ELR (cell line): ENCODE data around the gene UBE2K.
"Not testable (repeated sequence)": the region's sequence is repeated elsewhere in the genome, so short reads cannot be mapped to it uniquely, and the experiment has no call there.

Experiments
- DNase-seq: peaks from one replicate; pipeline ENCODE4 v3.0.0-alpha.2; 2015; ENCODE audit warnings: low read depth

Gene UBE2K

GRCh38 chr4:39730072-39730471, 32.1 kb downstream of the UBE2K start:
- DNase-seq, result peak; percentile 25

- no peak for DNase-seq
Observed at GRCh38 chr4:39731908-39732307, 34.0 kb downstream of the UBE2K start.

- DNase-seq, result peak; percentile 87
Observed at GRCh38 chr4:39732728-39733127, 34.8 kb downstream of the UBE2K start.

- DNase-seq, result not testable (repeated sequence)
Observed at GRCh38 chr4:39739591-39739990, 41.7 kb downstream of the UBE2K start.

- DNase-seq, result no peak
Observed at GRCh38 chr4:39741401-39741800, 43.5 kb downstream of the UBE2K start.

- no peak for DNase-seq
Observed at GRCh38 chr4:39745920-39746319, 48.0 kb downstream of the UBE2K start.

GRCh38 chr4:39750216-39750615, 52.3 kb downstream of the UBE2K start:
- DNase-seq, result no peak

- DNase-seq, result no peak
Observed at GRCh38 chr4:39754309-39754708, 56.4 kb downstream of the UBE2K start.

GRCh38 chr4:39756159-39756558, 58.2 kb downstream of the UBE2K start:
- no peak for DNase-seq

- no peak for DNase-seq
Observed at GRCh38 chr4:39758176-39758575, 60.2 kb downstream of the UBE2K start.

- no peak for DNase-seq
Observed at GRCh38 chr4:39759569-39759968, 61.6 kb downstream of the UBE2K start.

GRCh38 chr4:39761005-39761667, 63.2 kb downstream of the UBE2K start:
- no peak for DNase-seq

GRCh38 chr4:39763714-39764572, 66.0 kb downstream of the UBE2K start:
- DNase-seq, result no peak

GRCh38 chr4:39770005-39770404, 72.1 kb downstream of the UBE2K start:
- DNase-seq, result no peak

- no peak for DNase-seq
Observed at GRCh38 chr4:39770471-39770870, 72.5 kb downstream of the UBE2K start.

GRCh38 chr4:39770969-39771724, 73.2 kb downstream of the UBE2K start:
- DNase-seq, result no peak

GRCh38 chr4:39781988-39782387, 84.1 kb downstream of the UBE2K start:
- not testable (repeated sequence) for DNase-seq

GRCh38 chr4:39785083-39785482, 87.1 kb downstream of the UBE2K start:
- DNase-seq, result no peak

- no peak for DNase-seq
Observed at GRCh38 chr4:39786838-39787237, 88.9 kb downstream of the UBE2K start.

GRCh38 chr4:39792128-39792527, 94.2 kb downstream of the UBE2K start:
- DNase-seq, result no peak

- DNase-seq, result no peak
Observed at GRCh38 chr4:39792529-39792928, 94.6 kb downstream of the UBE2K start.

GRCh38 chr4:39792976-39793375, 95.0 kb downstream of the UBE2K start:
- DNase-seq, result not testable (repeated sequence)

GRCh38 chr4:39802005-39802404, 104.1 kb downstream of the UBE2K start:
- DNase-seq, result no peak
